ENCODE results near the gene UBE2Q2. TPM values are rescaled to one million over a fixed set of nuclear protein-coding genes. Genes with fewer than 3 reads are reported as not detected.
"Not testable (repeated sequence)": the region's sequence is repeated elsewhere in the genome, so short reads cannot be mapped to it uniquely, and the experiment has no call there.

The UBE2Q2 gene
- polyA plus RNA-seq, 4 donors: 2.5 to 14.8 (median 10.2) TPM

GRCh38 chr15:75866916-75867315 lies 23.7 kb downstream of the UBE2Q2 start:
- no peak for DNase-seq
- Histone ChIP-seq H3K4me1 (ENCODE audit: control insufficient read depth in 3 of 3, insufficient read depth in 2 of 3, low read depth in 1 of 3, low read length in 2 of 3) (no peaks in the 10 kb centered on the region), H3K27ac (ENCODE audit: low read depth in 1 of 3, low read length in 2 of 3) (no peak overlapping the region), H3K36me3 (ENCODE audit: control insufficient read depth in 3 of 3, insufficient read depth in 2 of 3, low read depth in 1 of 3, low read length in 3 of 3) (peaks cover 0 to 10% (median 1%) of the 10 kb centered on the region in 3 donors), H3K4me3 (ENCODE audit: low read depth in 1 of 3, low read length in 3 of 3) (no peak overlapping the region), H3K27me3 (ENCODE audit: control insufficient read depth in 3 of 3, insufficient read depth in 3 of 3, low read length in 3 of 3) (no peaks in the 10 kb centered on the region), H3K9me3 (ENCODE audit: control insufficient read depth in 2 of 2, insufficient read depth in 1 of 2, low read depth in 1 of 2, low read length in 1 of 2) (no peaks in the 10 kb centered on the region)
- FAIRE-seq: no peak

GRCh38 chr15:75867449-75867848 lies 24.2 kb downstream of the UBE2Q2 start:
- Histone ChIP-seq H3K9me3 (ENCODE audit: control insufficient read depth in 2 of 2, insufficient read depth in 1 of 2, low read depth in 1 of 2, low read length in 1 of 2) (no peaks in the 10 kb centered on the region), H3K4me3 (ENCODE audit: low read depth in 1 of 3, low read length in 3 of 3) (no peak overlapping the region), H3K36me3 (ENCODE audit: control insufficient read depth in 3 of 3, insufficient read depth in 2 of 3, low read depth in 1 of 3, low read length in 3 of 3) (peaks cover 0 to 7% (median 1%) of the 10 kb centered on the region in 3 donors), H3K27me3 (ENCODE audit: control insufficient read depth in 3 of 3, insufficient read depth in 3 of 3, low read length in 3 of 3) (no peaks in the 10 kb centered on the region), H3K4me1 (ENCODE audit: control insufficient read depth in 3 of 3, insufficient read depth in 2 of 3, low read depth in 1 of 3, low read length in 2 of 3) (no peaks in the 10 kb centered on the region), H3K27ac (ENCODE audit: low read depth in 1 of 3, low read length in 2 of 3) (no peak overlapping the region)
- DNase-seq: no peak
- FAIRE-seq: no peak
- WGBS, 3 donors: 69 to 88% (median 76%) methylated on average over 4 of the region's 4 CpGs

GRCh38 chr15:75868019-75868418 lies 24.8 kb downstream of the UBE2Q2 start:
- WGBS, 3 donors: 87 to 98% (median 91%) methylated on average over 3 of the region's 3 CpGs
- DNase-seq (no peak), FAIRE-seq (no peak)
- H3K4me3 ChIP-seq (ENCODE audit: low read depth in 1 of 3, low read length in 3 of 3): no peak overlapping the region
- peaks cover 0 to 7% (median 1%) of the 10 kb centered on the region in 3 donors for H3K36me3 ChIP-seq (ENCODE audit: control insufficient read depth in 3 of 3, insufficient read depth in 2 of 3, low read depth in 1 of 3, low read length in 3 of 3)
- H3K27me3 ChIP-seq (ENCODE audit: control insufficient read depth in 3 of 3, insufficient read depth in 3 of 3, low read length in 3 of 3): no peaks in the 10 kb centered on the region
- no peak overlapping the region for H3K27ac ChIP-seq (ENCODE audit: low read depth in 1 of 3, low read length in 2 of 3)
- no peaks in the 10 kb centered on the region for H3K9me3 ChIP-seq (ENCODE audit: control insufficient read depth in 2 of 2, insufficient read depth in 1 of 2, low read depth in 1 of 2, low read length in 1 of 2)
- H3K4me1 ChIP-seq (ENCODE audit: control insufficient read depth in 3 of 3, insufficient read depth in 2 of 3, low read depth in 1 of 3, low read length in 2 of 3): no peaks in the 10 kb centered on the region

- FAIRE-seq: no peak
- Histone ChIP-seq H3K9me3 (ENCODE audit: control insufficient read depth in 2 of 2, insufficient read depth in 1 of 2, low read depth in 1 of 2, low read length in 1 of 2) (no peaks in the 10 kb centered on the region), H3K4me3 (ENCODE audit: low read depth in 1 of 3, low read length in 3 of 3) (no peak overlapping the region), H3K27me3 (ENCODE audit: control insufficient read depth in 3 of 3, insufficient read depth in 3 of 3, low read length in 3 of 3) (no peaks in the 10 kb centered on the region), H3K27ac (ENCODE audit: low read depth in 1 of 3, low read length in 2 of 3) (no peak overlapping the region), H3K4me1 (ENCODE audit: control insufficient read depth in 3 of 3, insufficient read depth in 2 of 3, low read depth in 1 of 3, low read length in 2 of 3) (no peaks in the 10 kb centered on the region), H3K36me3 (ENCODE audit: control insufficient read depth in 3 of 3, insufficient read depth in 2 of 3, low read depth in 1 of 3, low read length in 3 of 3) (peaks cover 0 to 10% (median 1%) of the 10 kb centered on the region in 3 donors)
- DNase-seq: no peak
These were observed 26.2 kb downstream of the UBE2Q2 start for GRCh38 chr15:75869446-75869845.

DNA sequence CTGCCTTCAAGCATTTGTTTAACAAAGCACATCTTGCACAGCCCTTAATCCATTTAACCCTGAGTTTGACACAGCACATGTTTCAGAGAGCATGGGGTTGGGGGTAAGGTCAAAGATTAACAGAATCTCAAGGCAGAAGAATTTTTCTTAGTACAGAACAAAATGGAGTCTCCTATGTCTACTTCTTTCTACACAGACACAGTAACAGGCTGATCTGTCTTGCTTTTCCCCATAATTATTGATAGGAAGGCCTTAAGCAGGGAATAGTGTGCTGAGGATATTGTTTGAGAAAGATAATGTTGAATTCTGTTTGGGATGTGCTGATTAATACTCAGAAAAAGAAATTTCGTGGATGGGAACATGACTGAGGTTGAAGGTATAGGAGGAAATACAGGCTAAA lies 28.3 kb downstream of the UBE2Q2 start:
- not testable (repeated sequence) for H3K27me3 ChIP-seq (ENCODE audit: control insufficient read depth in 3 of 3, insufficient read depth in 3 of 3, low read length in 3 of 3); H3K4me3 ChIP-seq (ENCODE audit: low read depth in 1 of 3, low read length in 3 of 3); H3K9me3 ChIP-seq (ENCODE audit: control insufficient read depth in 2 of 2, insufficient read depth in 1 of 2, low read depth in 1 of 2, low read length in 1 of 2); FAIRE-seq; H3K4me1 ChIP-seq (ENCODE audit: control insufficient read depth in 3 of 3, insufficient read depth in 2 of 3, low read depth in 1 of 3, low read length in 2 of 3); H3K27ac ChIP-seq (ENCODE audit: low read depth in 1 of 3, low read length in 2 of 3); H3K36me3 ChIP-seq (ENCODE audit: control insufficient read depth in 3 of 3, insufficient read depth in 2 of 3, low read depth in 1 of 3, low read length in 3 of 3); DNase-seq
- 83 to 92% (median 91%) methylated on average over 1 of the region's 1 CpG for WGBS, 3 donors

- FAIRE-seq: no peak
- 87 to 91% (median 87%) methylated on average over 4 of the region's 4 CpGs for WGBS, 3 donors
- peaks cover 1 to 9% (median 2%) of the 10 kb centered on the region in 3 donors for H3K36me3 ChIP-seq (ENCODE audit: control insufficient read depth in 3 of 3, insufficient read depth in 2 of 3, low read depth in 1 of 3, low read length in 3 of 3)
These were observed 29.2 kb downstream of the UBE2Q2 start for GRCh38 chr15:75872403-75872990.

DNA sequence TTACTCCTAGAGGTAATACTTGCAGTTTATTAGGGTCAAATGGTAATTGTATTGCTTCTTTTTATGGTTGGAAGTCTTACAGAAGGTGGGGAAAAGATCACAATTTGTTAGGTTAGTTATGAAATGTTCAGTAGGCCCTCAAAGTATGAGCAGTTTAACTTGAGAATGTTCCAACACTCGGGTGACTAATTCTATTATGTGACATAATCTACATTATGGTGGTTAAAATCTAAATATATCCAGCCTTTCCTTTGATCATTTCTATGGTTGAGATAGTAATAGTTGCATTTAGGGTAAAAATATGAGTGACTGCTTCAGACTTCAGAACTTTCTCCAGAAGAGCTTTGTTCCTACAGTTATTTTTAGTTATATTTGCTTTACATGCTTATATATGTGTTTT lies 40.8 kb downstream of the UBE2Q2 start:
- no peak for FAIRE-seq

More at GRCh38 chr15:75872403-75872990, 29.2 kb downstream of the UBE2Q2 start:
- no peak overlapping the region for H3K4me3 ChIP-seq (ENCODE audit: low read depth in 1 of 3, low read length in 3 of 3)
- H3K9me3 ChIP-seq (ENCODE audit: control insufficient read depth in 2 of 2, insufficient read depth in 1 of 2, low read depth in 1 of 2, low read length in 1 of 2): no peaks in the 10 kb centered on the region
- no peaks in the 10 kb centered on the region for H3K4me1 ChIP-seq (ENCODE audit: control insufficient read depth in 3 of 3, insufficient read depth in 2 of 3, low read depth in 1 of 3, low read length in 2 of 3)
- no peak for DNase-seq
- no peak overlapping the region for H3K27ac ChIP-seq (ENCODE audit: low read depth in 1 of 3, low read length in 2 of 3)
- no peaks in the 10 kb centered on the region for H3K27me3 ChIP-seq (ENCODE audit: control insufficient read depth in 3 of 3, insufficient read depth in 3 of 3, low read length in 3 of 3)

DNA sequence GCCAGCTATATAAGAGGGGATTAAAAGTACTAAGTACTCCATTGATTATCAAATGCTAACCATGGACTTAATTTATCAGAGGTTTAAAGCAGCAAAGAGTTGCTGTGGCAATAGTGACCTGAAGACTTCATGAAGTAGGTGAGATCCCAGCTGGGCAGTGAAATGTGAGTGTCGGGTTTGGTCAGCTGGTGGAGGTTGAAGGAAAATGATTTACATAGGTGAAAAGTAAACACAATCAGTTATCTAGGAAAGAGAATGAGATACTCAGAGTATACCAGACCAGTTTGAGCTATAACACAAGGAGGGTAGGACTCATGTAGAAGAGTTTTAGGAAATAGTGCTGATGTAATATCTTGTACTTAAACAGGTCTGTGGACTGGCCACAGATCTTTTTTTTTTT lies 43.9 kb downstream of the UBE2Q2 start:
- no peak overlapping the region for H3K4me3 ChIP-seq (ENCODE audit: low read depth in 1 of 3, low read length in 3 of 3)
- H3K27ac ChIP-seq (ENCODE audit: low read depth in 1 of 3, low read length in 2 of 3): no peak overlapping the region
- 82 to 92% (median 86%) methylated on average over 1 of the region's 1 CpG for WGBS, 3 donors
- H3K27me3 ChIP-seq (ENCODE audit: control insufficient read depth in 3 of 3, insufficient read depth in 3 of 3, low read length in 3 of 3): no peaks in the 10 kb centered on the region
- FAIRE-seq (no peak), DNase-seq (no peak)
- H3K9me3 ChIP-seq (ENCODE audit: control insufficient read depth in 2 of 2, insufficient read depth in 1 of 2, low read depth in 1 of 2, low read length in 1 of 2): no peaks in the 10 kb centered on the region
- no peaks in the 10 kb centered on the region for H3K4me1 ChIP-seq (ENCODE audit: control insufficient read depth in 3 of 3, insufficient read depth in 2 of 3, low read depth in 1 of 3, low read length in 2 of 3)
- peaks cover 0 to 3% (median 2%) of the 10 kb centered on the region in 3 donors for H3K36me3 ChIP-seq (ENCODE audit: control insufficient read depth in 3 of 3, insufficient read depth in 2 of 3, low read depth in 1 of 3, low read length in 3 of 3)

More for the DNA sequence above, 40.8 kb downstream of the UBE2Q2 start:
- H3K4me3 ChIP-seq (ENCODE audit: low read depth in 1 of 3, low read length in 3 of 3): no peak overlapping the region
- no peaks in the 10 kb centered on the region for H3K27me3 ChIP-seq (ENCODE audit: control insufficient read depth in 3 of 3, insufficient read depth in 3 of 3, low read length in 3 of 3)
- no peaks in the 10 kb centered on the region for H3K9me3 ChIP-seq (ENCODE audit: control insufficient read depth in 2 of 2, insufficient read depth in 1 of 2, low read depth in 1 of 2, low read length in 1 of 2)
- no peak for DNase-seq
- H3K27ac ChIP-seq (ENCODE audit: low read depth in 1 of 3, low read length in 2 of 3): no peak overlapping the region
- WGBS, 3 donors: 68 to 77% (median 75%) methylated on average over 1 of the region's 1 CpG
- peaks cover 0 to 3% (median 2%) of the 10 kb centered on the region in 3 donors for H3K36me3 ChIP-seq (ENCODE audit: control insufficient read depth in 3 of 3, insufficient read depth in 2 of 3, low read depth in 1 of 3, low read length in 3 of 3)
- H3K4me1 ChIP-seq (ENCODE audit: control insufficient read depth in 3 of 3, insufficient read depth in 2 of 3, low read depth in 1 of 3, low read length in 2 of 3): no peaks in the 10 kb centered on the region

DNA sequence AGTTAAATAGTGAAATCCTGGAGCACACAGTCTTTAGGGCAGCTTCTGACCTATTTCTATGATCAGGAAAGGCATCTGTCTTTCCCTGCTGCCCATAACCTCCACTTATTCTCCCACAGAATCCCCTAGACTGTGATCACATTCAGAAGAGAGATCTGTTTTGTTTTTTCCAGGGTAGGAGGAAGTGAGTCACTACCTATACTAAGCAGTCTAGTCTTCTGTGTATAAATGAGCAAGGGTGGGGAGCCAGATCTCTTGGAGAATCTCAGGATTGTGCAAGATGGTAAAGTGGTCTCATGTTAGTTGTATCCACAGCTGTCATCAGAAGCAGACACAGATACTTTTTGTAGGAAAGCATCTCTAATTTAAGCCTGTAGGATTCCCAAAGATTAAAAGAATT lies 48.6 kb downstream of the UBE2Q2 start:
- H3K9me3 ChIP-seq (ENCODE audit: control insufficient read depth in 2 of 2, insufficient read depth in 1 of 2, low read depth in 1 of 2, low read length in 1 of 2): no peaks in the 10 kb centered on the region
- DNase-seq (no peak), FAIRE-seq (no peak)
- H3K4me3 ChIP-seq (ENCODE audit: low read depth in 1 of 3, low read length in 3 of 3): no peak overlapping the region
- H3K27ac ChIP-seq (ENCODE audit: low read depth in 1 of 3, low read length in 2 of 3): peak overlapping the region in 1 of 3 donors; percentile 27
- H3K36me3 ChIP-seq (ENCODE audit: control insufficient read depth in 3 of 3, insufficient read depth in 2 of 3, low read depth in 1 of 3, low read length in 3 of 3): peaks cover 0 to 6% (median 3%) of the 10 kb centered on the region in 3 donors
- H3K27me3 ChIP-seq (ENCODE audit: control insufficient read depth in 3 of 3, insufficient read depth in 3 of 3, low read length in 3 of 3): no peaks in the 10 kb centered on the region
- no peaks in the 10 kb centered on the region for H3K4me1 ChIP-seq (ENCODE audit: control insufficient read depth in 3 of 3, insufficient read depth in 2 of 3, low read depth in 1 of 3, low read length in 2 of 3)
